OCI-LY7 (cell line): Measurements from ENCODE around the gene GSG1L. TPM values are rescaled to one million over a fixed set of nuclear protein-coding genes. Genes with fewer than 3 reads are reported as not detected.

ENCODE experiments used
- BruUV-seq: library from RNA; stranded (reverse); fragments of 400-500 nt; replicated peaks from 2 replicates; lab custom pipeline; 2021; lab: Mats Ljungman, UMichigan
- CTCF ChIA-PET: fragments of 300-600 bp; sonication (Branson Sonifier 250); formaldehyde crosslinking; loops from one replicate; lab custom pipeline; 2022; ENCODE audit warnings: antibody characterized with exemption; ENCODE audit not compliant: unreplicated experiment; lab: Charles Lee
- POLR2A ChIA-PET: fragments of 300-600 bp; sonication (Branson Sonifier 250); formaldehyde crosslinking; loops from one replicate; lab custom pipeline; 2022; ENCODE audit warnings: antibody characterized with exemption; lab: Charles Lee
- DNase-seq: peaks from one replicate; pipeline ENCODE4 v3.0.0-alpha.2; 2015; ENCODE audit warnings: low spot score
- H2AFZ ChIP-seq: fragments of 200-600 bp; sonication (generic), shearing (Covaris generic); 2 replicates; pipeline ENCODE4 v1.6.1; 2014; ENCODE audit warnings: mild to moderate bottlenecking, antibody characterized with exemption, low read length, moderate library complexity
- H3K27ac ChIP-seq: fragments of 200-600 bp; sonication (generic); 2 replicates; pipeline ENCODE4 v1.5.1; 2014; ENCODE audit warnings: mixed run types, low read depth, mild to moderate bottlenecking, moderate library complexity, low read length, inconsistent platforms; ENCODE audit not compliant: poor library complexity, severe bottlenecking
- H3K36me3 ChIP-seq: fragments of 200-600 bp; sonication (generic); 2 replicates; pipeline ENCODE4 v1.6.1; 2014; ENCODE audit warnings: mild to moderate bottlenecking, antibody characterized with exemption, low read length, moderate library complexity, mixed read lengths; ENCODE audit not compliant: insufficient read depth
- H3K4me1 ChIP-seq: fragments of 200-600 bp; sonication (generic); 2 replicates; pipeline ENCODE4 v1.5.1; 2014; ENCODE audit warnings: mild to moderate bottlenecking, low read length; ENCODE audit not compliant: insufficient read depth, poor library complexity, severe bottlenecking
- H3K4me2 ChIP-seq: fragments of 200-600 bp; sonication (generic); 2 replicates; pipeline ENCODE4 v1.6.1; 2014; ENCODE audit warnings: mild to moderate bottlenecking, low read length
- H3K4me3 ChIP-seq: fragments of 200-600 bp; sonication (generic); 2 replicates; pipeline ENCODE4 v1.5.1; 2014; ENCODE audit warnings: mild to moderate bottlenecking, low read depth, low read length; ENCODE audit not compliant: poor library complexity, severe bottlenecking
- H3K79me2 ChIP-seq: fragments of 200-600 bp; sonication (generic); 2 replicates; pipeline ENCODE4 v1.6.1; 2016; ENCODE audit warnings: low read depth, mild to moderate bottlenecking, low read length, moderate library complexity, mixed read lengths; ENCODE audit not compliant: insufficient read depth
- H3K9me2 ChIP-seq: fragments of 200-600 bp; sonication (generic); 2 replicates; pipeline ENCODE4 v1.6.1; 2016; ENCODE audit warnings: mild to moderate bottlenecking, low read length, mixed read lengths; ENCODE audit not compliant: insufficient read depth
- H3K9me3 ChIP-seq: fragments of 200-600 bp; sonication (generic); 2 replicates; pipeline ENCODE4 v1.6.1; 2014; ENCODE audit warnings: mild to moderate bottlenecking, mixed run types, low read length, mixed read lengths
- H4K20me1 ChIP-seq: fragments of 200-600 bp; sonication (generic); 2 replicates; pipeline ENCODE4 v1.6.1; 2014; ENCODE audit warnings: mild to moderate bottlenecking, antibody characterized with exemption, low read length, moderate library complexity, mixed read lengths; ENCODE audit not compliant: insufficient read depth
- CTCF ChIP-seq: fragments of 200-600 bp; sonication (generic); conservative IDR thresholded peaks from 2 replicates; pipeline ENCODE4 v1.5.1; 2014; ENCODE audit warnings: mild to moderate bottlenecking, antibody characterized with exemption, low read length, moderate library complexity, mixed read lengths
- EZH2phosphoT487 ChIP-seq: fragments of 200-600 bp; sonication (generic); IDR thresholded peaks from 2 replicates; pipeline ENCODE4 v1.6.1; 2018; ENCODE audit warnings: low read depth, borderline replicate concordance, mild to moderate bottlenecking, mixed run types, antibody characterized with exemption, low read length, moderate library complexity, mixed read lengths
- intact Hi-C: fragments of 100-400 bp; cut with micrococcal nuclease; formaldehyde crosslinking; loops from one replicate; pipeline ENCODE4 v1.10.0; 2022; ENCODE audit not compliant: unreplicated experiment
- total RNA-seq, 2 experiments: library from RNA; depleted of rRNA in 1 of 2; stranded (reverse); fragments of >200 nt in 1 of 2; shearing (Covaris generic) in 1 of 2; gene quantifications; 2 replicates each; pipeline ENCODE4 v1.2.3, GENCODE V29; 2014 to 2022

GSG1L gene
- total RNA-seq, 2 experiments from 2014 or later: not detected

DNA sequence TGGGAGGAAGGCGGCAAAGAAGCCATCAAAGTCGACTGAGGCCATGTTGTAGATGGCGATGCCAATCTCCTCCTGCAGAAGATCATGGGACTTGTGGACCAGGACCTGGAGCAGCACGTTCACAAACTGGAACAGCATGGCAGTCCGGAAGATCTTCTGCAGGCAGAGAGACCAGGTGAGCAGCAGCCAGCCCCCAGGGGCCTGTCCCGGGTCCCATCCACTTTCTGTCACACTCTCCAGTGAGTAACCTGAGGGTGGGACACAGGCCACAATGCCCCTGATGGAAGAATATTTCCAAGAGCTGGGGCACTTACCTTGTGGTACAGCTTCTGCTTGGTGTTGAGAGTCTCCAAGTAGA, 38.0 kb upstream of the GSG1L start:
- BruUV-seq: no TSS peak
- CTCF ChIA-PET: no interaction called here

GRCh38 chr16:28100810-28101532, 37.5 kb upstream of the GSG1L start:
- Histone ChIP-seq H3K9me2 (no peaks in the 10 kb centered on the region), H3K79me2 (no peaks in the 10 kb centered on the region), H3K27ac (no peak overlapping the region), H3K4me3 (no peak overlapping the region), H3K36me3 (peaks cover 95% of the 10 kb centered on the region), H3K4me2 (no peak overlapping the region), H2AFZ (no peak overlapping the region), H4K20me1 (no peaks in the 10 kb centered on the region), H3K4me1 (no peaks in the 10 kb centered on the region), H3K9me3 (no peaks in the 10 kb centered on the region)
- POLR2A ChIA-PET: no interaction called here
- CTCF ChIA-PET: no interaction called here
- intact Hi-C loops: no loop called here
- no peak for DNase-seq
- BruUV-seq: no TSS peak
- no peak for TF ChIP-seq CTCF

More for the DNA sequence above, 38.0 kb upstream of the GSG1L start:
- Histone ChIP-seq H2AFZ (no peak overlapping the region), H3K79me2 (no peaks in the 10 kb centered on the region), H4K20me1 (no peaks in the 10 kb centered on the region), H3K4me1 (no peaks in the 10 kb centered on the region), H3K4me3 (no peak overlapping the region), H3K9me3 (no peaks in the 10 kb centered on the region), H3K27ac (no peak overlapping the region), H3K36me3 (peaks cover 100% of the 10 kb centered on the region), H3K9me2 (no peaks in the 10 kb centered on the region), H3K4me2 (no peak overlapping the region)
- intact Hi-C loops: no loop called here
- DNase-seq: no peak
- TF ChIP-seq CTCF (no peak), EZH2phosphoT487 (no peak)
- POLR2A ChIA-PET: no interaction called here
